ENCODE results near the gene MCC.

- TF ChIP-seq CTCF (IDR thresholded peaks at IDR 0.05; ENCODE audit: insufficient read depth, low read depth, low read length), result no peak
- no peak for TF ChIP-seq EZH2 (IDR thresholded peaks at IDR 0.05; ENCODE audit: insufficient read depth, low read length)
Measured at GRCh38 chr5:113269023-113269997, 218.9 kb downstream of the MCC start.
